ENCODE measurements around the gene SMYD3.

GRCh38 chr1:246503341-246503740, 3.7 kb downstream of the SMYD3 start:
- TF ChIP-seq CTCF (IDR thresholded peaks at IDR 0.05; ENCODE audit: borderline replicate concordance, extremely low read depth, low read length, poor library complexity, severe bottlenecking) = no peak
- no peak for TF ChIP-seq EZH2 (IDR thresholded peaks at IDR 0.05; ENCODE audit: borderline replicate concordance, low read depth, low read length, severe bottlenecking)

All from DND-41 (cell line).